Ectodermal cell (in vitro differentiated cells): ENCODE data around the gene RAB11FIP3.

ENCODE experiments used
- H3K27ac ChIP-seq: 2 replicates; pipeline ENCODE4 v1.7.0; 2013; ENCODE audit warnings: mild to moderate bottlenecking, low read depth, low read length; ENCODE audit not compliant: insufficient read depth, poor library complexity, severe bottlenecking
- H3K27me3 ChIP-seq: 2 replicates; pipeline ENCODE4 v1.7.0; 2013; ENCODE audit warnings: mild to moderate bottlenecking, low read length; ENCODE audit not compliant: insufficient read depth, control insufficient read depth, poor library complexity, severe bottlenecking
- H3K36me3 ChIP-seq: one replicate; pipeline ENCODE4 v1.7.0; 2013; ENCODE audit warnings: low read length; ENCODE audit not compliant: control insufficient read depth, insufficient read depth
- H3K4me1 ChIP-seq: one replicate; pipeline ENCODE4 v1.7.0; 2013; ENCODE audit warnings: low read length; ENCODE audit not compliant: control insufficient read depth, insufficient read depth
- H3K4me3 ChIP-seq: 2 replicates; pipeline ENCODE4 v1.7.0; 2013; ENCODE audit warnings: low read depth, low read length, control low read depth; ENCODE audit not compliant: insufficient read depth
- H3K9me3 ChIP-seq: 2 replicates; pipeline ENCODE4 v1.7.0; 2013; ENCODE audit warnings: mild to moderate bottlenecking, low read length, moderate library complexity; ENCODE audit not compliant: control insufficient read depth
- WGBS, 2 experiments: methylation state at CpG; one replicate each; pipeline ENCODE4 v1.1.7; 2013; ENCODE audit warnings: missing lambda C conversion rate in 2 of 2; 5-methylcytosine and 5-hydroxymethylcytosine counted together

Gene RAB11FIP3

GRCh38 chr16:519425-519824 is 94.0 kb downstream of the RAB11FIP3 start:
- no peak overlapping the region for H3K27ac ChIP-seq
- H3K4me1 ChIP-seq = no peaks in the 10 kb centered on the region
- no peak overlapping the region for H3K4me3 ChIP-seq
- H3K36me3 ChIP-seq = peaks cover 11% of the 10 kb centered on the region
- 97% methylated on average over 19 of the region's 19 CpGs for WGBS, 2 experiments
- no peaks in the 10 kb centered on the region for H3K9me3 ChIP-seq
- H3K27me3 ChIP-seq = no peaks in the 10 kb centered on the region

DNA sequence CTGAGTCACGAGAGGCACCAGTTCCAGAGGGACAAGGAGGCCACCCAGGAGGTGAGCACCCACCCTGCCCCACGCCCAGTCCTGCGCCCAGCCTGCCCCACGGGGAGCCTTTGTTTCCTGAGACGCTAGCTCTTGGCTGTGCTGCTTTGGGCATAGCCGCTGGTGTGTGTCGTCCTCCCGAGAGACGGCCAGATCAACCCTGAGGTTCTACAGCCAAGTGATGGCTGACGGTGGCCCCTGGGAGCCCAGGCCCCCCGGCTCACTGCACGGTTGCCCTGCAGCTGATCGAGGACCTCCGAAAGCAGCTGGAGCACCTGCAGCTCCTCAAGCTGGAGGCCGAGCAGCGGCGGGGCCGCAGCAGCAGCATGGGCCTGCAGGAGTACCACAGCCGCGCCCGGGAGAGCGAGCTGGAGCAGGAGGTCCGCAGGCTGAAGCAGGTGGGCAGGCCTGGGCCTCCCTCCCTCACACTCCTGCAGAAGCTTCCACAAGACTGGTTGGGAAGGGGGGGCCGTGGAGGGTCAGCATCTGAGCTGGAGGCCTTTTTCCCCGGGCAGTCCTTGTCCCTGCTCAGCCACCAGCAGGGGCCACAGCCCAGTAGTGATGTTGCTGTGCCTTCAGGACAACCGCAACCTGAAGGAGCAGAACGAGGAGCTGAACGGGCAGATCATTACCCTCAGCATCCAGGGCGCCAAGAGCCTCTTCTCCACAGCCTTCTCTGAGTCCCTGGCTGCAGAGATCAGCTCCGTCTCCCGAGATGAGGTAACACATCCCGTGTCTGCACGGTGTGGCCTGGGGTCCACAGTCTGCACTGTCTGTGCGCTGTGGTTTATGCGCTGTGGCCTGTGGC is 94.6 kb downstream of the RAB11FIP3 start:
- H3K4me3 ChIP-seq = no peak overlapping the region
- no peaks in the 10 kb centered on the region for H3K27me3 ChIP-seq
- peaks cover 6% of the 10 kb centered on the region for H3K36me3 ChIP-seq
- H3K9me3 ChIP-seq = no peaks in the 10 kb centered on the region
- 95% methylated on average over 35 of the region's 35 CpGs for WGBS, 2 experiments
- no peaks in the 10 kb centered on the region for H3K4me1 ChIP-seq
- no peak overlapping the region for H3K27ac ChIP-seq

DNA sequence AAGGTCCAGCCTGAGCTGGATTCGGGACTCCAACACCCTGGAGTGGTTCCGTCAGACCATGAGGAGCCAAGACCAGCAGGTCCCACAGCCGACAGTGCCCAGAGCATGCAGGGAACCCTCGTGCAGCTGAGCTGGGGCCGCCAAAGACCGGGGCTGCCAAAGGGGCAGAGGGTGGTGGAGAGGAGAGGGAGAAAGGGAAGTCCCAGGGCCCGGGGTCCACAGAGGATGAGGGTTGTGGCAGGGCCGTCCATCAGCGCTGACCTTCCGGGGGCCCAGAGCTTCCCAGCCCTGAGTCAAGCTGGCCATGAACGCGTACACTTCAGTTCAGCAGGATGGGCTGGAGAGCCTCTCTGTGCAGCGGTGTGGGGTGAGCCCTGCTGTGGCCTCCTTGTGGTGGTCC is 95.4 kb downstream of the RAB11FIP3 start:
- Histone ChIP-seq H3K27me3 (no peaks in the 10 kb centered on the region), H3K27ac (no peak overlapping the region), H3K4me1 (no peaks in the 10 kb centered on the region), H3K4me3 (no peak overlapping the region), H3K9me3 (no peaks in the 10 kb centered on the region), H3K36me3 (peaks cover 5% of the 10 kb centered on the region)
- WGBS, 2 experiments = 95 to 97% methylated on average over 13 of the region's 13 CpGs

- Histone ChIP-seq H3K36me3 (peaks cover 3% of the 10 kb centered on the region), H3K4me3 (no peak overlapping the region), H3K4me1 (peaks cover 6% of the 10 kb centered on the region), H3K27me3 (no peaks in the 10 kb centered on the region), H3K9me3 (no peaks in the 10 kb centered on the region), H3K27ac (no peak overlapping the region)
- WGBS, 2 experiments = 89 to 91% methylated on average over 34 of the region's 34 CpGs
Measured at GRCh38 chr16:521381-522210, 96.1 kb downstream of the RAB11FIP3 start.

- H3K4me1 ChIP-seq = peaks cover 6% of the 10 kb centered on the region
- H3K36me3 ChIP-seq = peaks cover 3% of the 10 kb centered on the region
- 88 to 91% methylated on average over 23 of the region's 23 CpGs for WGBS, 2 experiments
- no peak overlapping the region for H3K27ac ChIP-seq
- H3K27me3 ChIP-seq = no peaks in the 10 kb centered on the region
- no peaks in the 10 kb centered on the region for H3K9me3 ChIP-seq
- no peak overlapping the region for H3K4me3 ChIP-seq
Measured at GRCh38 chr16:522320-523096, 97.1 kb downstream of the RAB11FIP3 start.

DNA sequence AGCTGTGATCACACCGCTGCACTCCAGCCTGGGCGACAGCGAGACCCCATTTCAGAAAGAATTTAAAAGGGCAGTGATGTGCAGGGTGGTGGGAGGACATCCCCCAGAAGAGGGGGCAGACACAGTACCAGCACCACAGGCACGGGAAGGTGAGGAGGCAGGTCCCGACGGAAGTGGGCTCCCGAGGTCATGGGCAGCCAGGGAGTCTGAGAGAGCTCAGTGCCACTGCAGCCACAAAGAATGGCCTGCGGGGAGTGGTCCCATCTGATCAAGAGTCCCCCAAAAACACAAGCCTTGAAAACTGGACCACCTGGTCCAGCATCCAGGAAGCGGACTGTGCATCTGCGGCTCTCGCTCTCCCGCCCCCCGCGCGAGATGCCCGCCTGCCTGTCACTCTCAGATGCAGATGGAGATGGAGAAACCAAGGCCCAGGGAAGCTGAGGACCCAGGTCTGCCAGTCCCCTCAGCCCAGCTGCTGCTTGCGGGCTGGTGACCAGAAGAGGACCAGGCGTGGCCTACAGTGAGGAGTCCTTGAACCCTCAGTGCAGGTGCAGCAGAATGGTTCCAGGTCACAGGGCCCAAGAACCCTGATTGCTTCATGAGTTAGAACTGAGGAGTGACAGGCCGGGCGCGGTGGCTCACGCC is 97.8 kb downstream of the RAB11FIP3 start:
- H3K27ac ChIP-seq = no peak overlapping the region
- H3K4me1 ChIP-seq = peaks cover 6% of the 10 kb centered on the region
- WGBS, 2 experiments = 95% methylated on average over 22 of the region's 22 CpGs
- no peaks in the 10 kb centered on the region for H3K27me3 ChIP-seq
- H3K9me3 ChIP-seq = no peaks in the 10 kb centered on the region
- H3K36me3 ChIP-seq = peaks cover 3% of the 10 kb centered on the region
- H3K4me3 ChIP-seq = no peak overlapping the region

DNA sequence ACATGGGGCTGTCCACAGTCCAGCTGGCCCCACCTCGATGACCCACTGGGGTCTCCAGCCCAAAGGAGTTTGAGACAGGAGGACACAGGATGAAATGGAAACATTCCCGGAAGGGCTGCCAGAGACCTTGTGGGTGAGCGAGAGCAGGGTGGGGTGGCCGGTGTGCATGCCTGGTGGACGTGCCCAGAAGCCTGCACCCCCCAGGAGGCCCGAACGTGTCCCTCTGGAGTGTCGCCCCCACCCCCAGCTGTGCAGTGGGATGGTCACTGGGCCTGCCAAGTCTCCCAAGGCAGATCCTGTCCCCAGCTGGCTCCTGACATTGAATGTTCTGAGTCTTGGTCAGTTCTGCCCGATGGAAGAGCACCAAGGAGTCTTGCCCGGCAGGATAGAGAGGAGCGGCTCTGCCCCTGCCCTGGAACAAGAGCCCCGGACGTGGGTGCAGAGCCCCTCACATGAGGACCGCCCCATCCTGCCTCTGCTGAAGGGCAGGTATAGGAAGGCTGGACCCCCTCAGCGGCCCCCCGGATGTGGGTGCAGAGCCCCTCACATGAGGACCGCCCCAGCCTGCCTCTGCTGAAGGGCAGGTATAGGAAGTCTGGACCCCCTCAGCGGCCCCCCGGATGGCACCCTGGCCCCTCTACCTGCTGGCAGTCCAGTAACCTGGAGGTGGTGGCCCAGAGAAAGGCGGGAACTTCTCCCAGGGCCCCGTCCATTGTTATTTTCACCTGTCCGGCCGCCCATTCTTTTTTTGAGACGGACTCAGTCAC is 99.0 kb downstream of the RAB11FIP3 start:
- Histone ChIP-seq H3K9me3 (no peaks in the 10 kb centered on the region), H3K27ac (no peak overlapping the region), H3K36me3 (peaks cover 3% of the 10 kb centered on the region), H3K27me3 (no peaks in the 10 kb centered on the region), H3K4me3 (no peak overlapping the region), H3K4me1 (peaks cover 17% of the 10 kb centered on the region)
- WGBS, 2 experiments = 92 to 94% methylated on average over 24 of the region's 24 CpGs

GRCh38 chr16:525123-525519 is 99.7 kb downstream of the RAB11FIP3 start:
- 95 to 96% methylated on average over 8 of the region's 8 CpGs for WGBS, 2 experiments
- Histone ChIP-seq H3K4me1 (peaks cover 23% of the 10 kb centered on the region), H3K9me3 (no peaks in the 10 kb centered on the region), H3K27me3 (no peaks in the 10 kb centered on the region), H3K27ac (no peak overlapping the region), H3K4me3 (no peak overlapping the region), H3K36me3 (peaks cover 3% of the 10 kb centered on the region)

- 92 to 94% methylated on average over 13 of the region's 13 CpGs for WGBS, 2 experiments
Measured at GRCh38 chr16:525520-526180, 100.2 kb downstream of the RAB11FIP3 start.

More at GRCh38 chr16:525520-526180, 100.2 kb downstream of the RAB11FIP3 start:
- no peak overlapping the region for H3K27ac ChIP-seq
- peaks cover 23% of the 10 kb centered on the region for H3K4me1 ChIP-seq
- peak overlapping the region; percentile 83 for H3K4me3 ChIP-seq
- H3K9me3 ChIP-seq = no peaks in the 10 kb centered on the region
- H3K27me3 ChIP-seq = no peaks in the 10 kb centered on the region
- peaks cover 1% of the 10 kb centered on the region for H3K36me3 ChIP-seq
